Activated naive CD4-positive, alpha-beta T cell treated with anti-CD3 and anti-CD28 coated beads, Interleukin-2, amount 10 ng/mL, durations not matched to agents 7 days and 5 days (primary cell): ENCODE measurements around the gene CCDC47.
"Not testable (repeated sequence)": the region's sequence is repeated elsewhere in the genome, so short reads cannot be mapped to it uniquely, and the experiment has no call there.

Experiments used
- CTCF ChIA-PET: fragments of 350-600 bp; sonication (Branson Sonifier 250); formaldehyde crosslinking; loops from one replicate; lab custom pipeline; 2021; ENCODE audit warnings: antibody characterized with exemption; lab: Charles Lee
- DNase-seq: peaks from one replicate; pipeline ENCODE4 v3.0.0-alpha.2; 2020
- H3K27ac Mint-ChIP-seq: one replicate; pipeline ENCODE4 v1.8.0; 2021; ENCODE audit warnings: mild to moderate bottlenecking, moderate library complexity, mixed read lengths
- H3K27me3 Mint-ChIP-seq: one replicate; pipeline ENCODE4 v1.8.0; 2021; ENCODE audit warnings: mild to moderate bottlenecking, mixed read lengths
- H3K36me3 Mint-ChIP-seq: one replicate; pipeline ENCODE4 v1.8.0; 2021; ENCODE audit warnings: mixed read lengths
- H3K4me1 Mint-ChIP-seq: one replicate; pipeline ENCODE4 v1.8.0; 2021; ENCODE audit warnings: mixed read lengths
- H3K4me3 Mint-ChIP-seq: one replicate; pipeline ENCODE4 v1.8.0; 2021; ENCODE audit warnings: mild to moderate bottlenecking, moderate library complexity, mixed read lengths
- H3K9me3 Mint-ChIP-seq: one replicate; pipeline ENCODE4 v1.8.0; 2021; ENCODE audit warnings: mixed read lengths

CCDC47 gene

DNA sequence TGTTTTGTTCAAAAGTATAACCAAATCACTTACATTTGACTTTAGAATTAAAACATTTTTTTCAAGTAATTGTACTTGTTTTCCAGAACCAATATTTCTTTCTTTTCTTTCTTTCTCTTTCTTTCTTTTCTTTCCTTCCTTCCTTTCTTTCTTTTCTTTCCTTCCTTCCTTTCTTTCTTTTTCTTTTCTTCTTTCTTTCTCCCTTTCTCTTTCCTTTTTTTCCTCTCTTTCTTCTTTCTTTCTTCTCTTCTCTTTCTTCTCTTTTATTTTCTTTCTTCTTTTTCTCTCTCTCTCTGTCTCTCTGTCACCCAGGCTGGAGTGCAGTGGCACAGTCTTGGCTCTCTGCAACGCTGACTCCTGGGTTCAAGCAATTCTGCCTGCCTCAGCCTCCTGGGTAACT lies 27.4 kb upstream of the CCDC47 start:
- Mint-ChIP-seq H3K4me3 (no peak overlapping the region), H3K27ac (no peak overlapping the region), H3K27me3 (no peaks in the 10 kb centered on the region), H3K9me3 (no peaks in the 10 kb centered on the region), H3K4me1 (peaks cover 2% of the 10 kb centered on the region), H3K36me3 (peaks cover 44% of the 10 kb centered on the region)
- CTCF ChIA-PET, result no interaction called here
- no peak for DNase-seq

DNA sequence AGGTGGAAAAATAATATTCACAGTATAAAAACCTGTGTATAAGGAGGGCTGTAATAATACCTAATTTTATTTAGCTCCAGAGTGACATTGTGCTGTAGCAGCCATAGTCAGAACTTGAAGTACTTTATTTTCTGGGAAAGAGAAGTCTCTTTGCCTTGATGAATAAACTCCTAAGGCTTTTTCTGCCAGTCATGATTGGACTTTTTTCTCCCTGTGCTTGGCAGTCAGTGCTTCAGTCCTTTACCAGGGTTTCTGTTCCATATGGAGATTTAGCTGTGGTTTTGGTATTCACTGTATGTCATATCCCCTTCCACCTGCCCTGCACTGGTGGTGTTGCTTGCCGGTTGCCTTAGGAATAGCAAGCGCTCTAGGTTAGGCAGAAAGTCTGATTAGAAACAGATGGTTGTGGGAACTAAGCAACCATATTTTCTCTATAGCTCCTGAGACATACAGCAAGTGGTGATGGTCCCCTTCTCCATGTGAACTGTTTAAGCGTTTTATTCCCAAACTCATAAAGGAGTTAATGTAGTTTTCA lies 25.2 kb upstream of the CCDC47 start:
- Mint-ChIP-seq H3K4me3 (no peak overlapping the region), H3K36me3 (peaks cover 50% of the 10 kb centered on the region), H3K4me1 (peaks cover 2% of the 10 kb centered on the region), H3K27ac (no peak overlapping the region), H3K27me3 (no peaks in the 10 kb centered on the region), H3K9me3 (no peaks in the 10 kb centered on the region)
- CTCF ChIA-PET, result interaction anchor here (0.6 to 0.8 kb wide), 2 partner anchors 22 to 36 kb away, joined by 3 read pairs; no protein-coding TSS in a partner anchor
- no peak for DNase-seq

DNA sequence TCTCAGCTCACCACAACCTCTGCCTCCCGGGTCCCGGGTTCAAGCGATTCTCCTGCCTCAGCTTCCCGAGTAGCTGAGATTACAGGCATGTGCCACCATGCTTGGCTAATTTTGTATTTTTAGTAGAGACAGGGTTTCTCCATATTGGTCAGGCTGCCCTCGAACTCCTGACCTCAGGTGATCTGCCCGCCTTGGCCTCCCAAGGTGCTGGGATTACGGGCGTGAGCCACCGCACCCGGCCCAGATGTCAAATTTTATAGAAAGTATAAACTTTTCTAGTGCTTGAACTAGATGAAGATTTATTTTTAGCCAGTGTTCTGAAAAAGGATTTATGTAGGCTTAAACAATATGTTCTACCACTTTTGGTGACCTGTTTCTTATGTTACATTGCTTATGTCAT lies 23.0 kb upstream of the CCDC47 start:
- not testable (repeated sequence) for H3K9me3 Mint-ChIP-seq, H3K27ac Mint-ChIP-seq, H3K4me3 Mint-ChIP-seq, H3K4me1 Mint-ChIP-seq, DNase-seq, H3K27me3 Mint-ChIP-seq
- CTCF ChIA-PET, result interaction anchor here (1.3 kb wide), 1 partner anchor 32 kb away, joined by 3 read pairs; no protein-coding TSS in a partner anchor
- peaks cover 50% of the 10 kb centered on the region for H3K36me3 Mint-ChIP-seq

DNA sequence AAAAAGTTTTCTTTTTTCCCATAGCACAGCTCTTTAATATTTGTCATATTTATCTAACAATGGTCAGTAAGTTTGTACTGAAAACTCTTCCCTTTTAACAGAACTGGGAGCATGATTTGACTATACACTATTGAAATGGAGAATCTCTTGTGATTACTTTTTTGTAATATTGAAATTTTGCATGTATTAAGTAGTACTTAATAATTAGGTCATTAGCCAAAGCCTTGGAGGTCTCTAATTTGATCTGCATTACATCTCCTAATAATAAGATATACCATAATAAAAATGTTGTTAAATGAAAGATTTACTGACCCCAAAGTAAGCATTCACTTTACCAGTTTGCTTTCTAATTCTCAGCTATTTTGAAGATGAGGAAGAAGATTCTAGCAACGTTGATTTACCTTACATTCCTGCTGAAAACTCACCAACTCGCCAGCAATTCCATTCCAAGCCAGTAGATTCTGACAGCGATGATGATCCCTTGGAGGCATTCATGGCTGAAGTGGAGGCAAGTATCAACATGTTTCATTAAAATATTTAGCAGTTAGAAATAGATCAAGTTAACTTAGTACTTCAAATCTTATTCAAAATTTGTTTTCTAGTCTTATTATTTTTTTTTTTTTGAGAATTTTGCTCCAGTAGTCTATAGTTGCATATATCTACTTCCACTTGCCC lies 18.8 kb upstream of the CCDC47 start:
- Mint-ChIP-seq H3K4me1 (no peaks in the 10 kb centered on the region), H3K4me3 (no peak overlapping the region), H3K27me3 (no peaks in the 10 kb centered on the region), H3K9me3 (no peaks in the 10 kb centered on the region), H3K36me3 (peaks cover 43% of the 10 kb centered on the region), H3K27ac (peak overlapping the region; percentile 45)
- DNase-seq, result no peak
- CTCF ChIA-PET, result interaction anchor here (0.6 to 0.9 kb wide), 2 partner anchors 13 to 94 kb away, joined by 3 read pairs; no protein-coding TSS in a partner anchor

DNA sequence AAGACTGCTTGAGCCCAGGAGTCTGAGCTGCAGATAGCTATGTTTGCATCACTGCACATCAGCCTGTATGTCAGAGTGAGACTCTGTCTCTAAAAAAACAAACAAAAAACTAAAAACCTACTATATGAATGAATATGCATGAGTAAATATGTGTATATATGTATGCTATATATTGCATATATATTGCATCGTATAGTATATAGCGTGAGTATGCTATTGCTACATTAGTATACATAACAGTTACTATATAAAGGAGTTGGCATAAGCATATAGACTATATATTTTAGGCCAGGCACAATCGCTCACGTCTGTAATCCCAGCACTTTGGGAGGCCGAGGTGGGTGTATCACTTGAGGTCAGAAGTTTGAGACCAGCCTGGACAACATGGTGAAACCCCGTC lies 16.7 kb upstream of the CCDC47 start:
- no peak overlapping the region for H3K4me3 Mint-ChIP-seq
- no peak for DNase-seq
- peaks cover 3% of the 10 kb centered on the region for H3K4me1 Mint-ChIP-seq
- H3K27me3 Mint-ChIP-seq, result no peaks in the 10 kb centered on the region
- H3K9me3 Mint-ChIP-seq, result no peaks in the 10 kb centered on the region
- CTCF ChIA-PET, result no interaction called here
- peaks cover 32% of the 10 kb centered on the region for H3K36me3 Mint-ChIP-seq
- H3K27ac Mint-ChIP-seq, result no peak overlapping the region

DNA sequence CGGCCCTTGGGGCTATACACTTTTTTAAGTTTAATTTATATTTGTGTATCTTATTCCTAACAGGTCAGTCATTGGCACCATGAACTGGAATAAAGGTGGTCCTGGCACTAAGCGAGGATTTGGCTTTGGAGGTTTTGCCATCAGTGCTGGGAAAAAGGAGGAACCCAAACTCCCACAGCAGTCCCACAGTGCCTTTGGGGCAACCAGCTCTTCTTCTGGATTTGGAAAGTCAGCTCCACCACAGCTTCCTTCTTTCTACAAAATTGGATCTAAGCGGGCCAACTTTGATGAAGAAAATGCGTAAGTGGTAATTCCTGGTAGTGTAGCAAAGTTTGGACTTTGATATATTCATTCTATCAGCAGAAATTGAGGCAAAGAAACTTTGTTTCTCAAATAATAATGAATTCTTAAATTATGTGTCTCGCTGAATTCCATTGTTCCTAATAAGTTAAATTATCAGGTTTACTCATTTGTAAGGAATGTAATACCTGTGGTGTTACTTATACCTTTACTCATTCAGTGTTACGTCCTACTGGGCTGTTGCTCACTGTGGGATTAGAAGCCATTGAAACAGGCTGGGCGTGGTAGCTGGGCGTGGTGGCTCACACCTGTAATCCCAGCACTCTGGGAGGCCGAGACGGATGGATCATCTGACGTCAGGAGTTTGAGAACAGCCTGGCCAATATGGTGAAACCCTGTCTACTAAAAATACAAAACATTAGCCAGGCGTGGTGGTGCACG lies 13.7 kb upstream of the CCDC47 start:
- H3K9me3 Mint-ChIP-seq, result no peaks in the 10 kb centered on the region
- H3K4me1 Mint-ChIP-seq, result peaks cover 18% of the 10 kb centered on the region
- CTCF ChIA-PET, result interaction anchor here (1.0 kb wide), 1 partner anchor 12 kb away, joined by 3 read pairs; no protein-coding TSS in a partner anchor
- peaks cover 27% of the 10 kb centered on the region for H3K36me3 Mint-ChIP-seq
- no peak overlapping the region for H3K27ac Mint-ChIP-seq
- DNase-seq, result no peak
- no peak overlapping the region for H3K4me3 Mint-ChIP-seq
- H3K27me3 Mint-ChIP-seq, result no peaks in the 10 kb centered on the region

DNA sequence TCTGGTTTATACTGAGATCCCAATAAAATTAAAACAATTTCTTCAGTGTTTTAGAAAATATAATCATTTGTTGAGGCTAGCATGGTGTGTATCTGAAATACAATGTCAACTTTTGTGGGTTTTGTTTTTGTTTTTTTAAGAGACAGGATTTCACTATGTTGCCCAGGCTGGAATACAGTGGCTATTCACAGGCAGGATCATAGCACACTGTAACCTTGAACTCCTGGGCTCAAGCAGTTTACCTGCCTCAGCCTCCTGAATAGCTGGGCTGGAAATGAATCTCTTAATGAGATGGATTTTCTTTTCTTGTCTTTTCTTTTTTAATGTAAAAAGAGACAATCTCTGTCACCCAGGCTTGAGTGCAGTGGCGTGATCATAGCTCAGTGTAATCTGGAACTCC lies 12.7 kb upstream of the CCDC47 start:
- no peaks in the 10 kb centered on the region for H3K9me3 Mint-ChIP-seq
- H3K27ac Mint-ChIP-seq, result no peak overlapping the region
- H3K36me3 Mint-ChIP-seq, result peaks cover 29% of the 10 kb centered on the region
- H3K4me1 Mint-ChIP-seq, result peaks cover 21% of the 10 kb centered on the region
- H3K4me3 Mint-ChIP-seq, result no peak overlapping the region
- no peaks in the 10 kb centered on the region for H3K27me3 Mint-ChIP-seq
- CTCF ChIA-PET, result no interaction called here
- DNase-seq, result no peak

DNA sequence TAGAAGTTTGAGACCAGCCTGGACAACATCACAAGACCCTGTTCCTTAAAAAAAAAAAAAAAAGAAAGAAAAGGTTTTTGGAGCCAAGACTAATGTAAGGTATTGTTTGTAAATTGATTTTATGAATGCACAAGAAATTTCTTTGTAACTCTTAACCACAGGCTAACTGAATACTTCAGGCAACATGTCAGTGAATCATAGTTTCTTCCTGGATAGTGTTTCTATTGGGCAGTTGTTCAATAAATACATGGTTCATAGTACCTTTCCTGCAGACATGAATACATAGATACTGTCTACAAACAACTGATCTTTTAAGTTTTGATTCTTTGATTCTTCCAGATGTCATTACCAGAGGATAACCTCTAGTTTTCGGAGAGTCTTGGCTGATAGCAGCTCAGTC lies 12.2 kb upstream of the CCDC47 start:
- CTCF ChIA-PET, result no interaction called here
- no peak overlapping the region for H3K4me3 Mint-ChIP-seq
- peaks cover 24% of the 10 kb centered on the region for H3K4me1 Mint-ChIP-seq
- no peak overlapping the region for H3K27ac Mint-ChIP-seq
- H3K27me3 Mint-ChIP-seq, result no peaks in the 10 kb centered on the region
- DNase-seq, result no peak
- peaks cover 29% of the 10 kb centered on the region for H3K36me3 Mint-ChIP-seq
- no peaks in the 10 kb centered on the region for H3K9me3 Mint-ChIP-seq

DNA sequence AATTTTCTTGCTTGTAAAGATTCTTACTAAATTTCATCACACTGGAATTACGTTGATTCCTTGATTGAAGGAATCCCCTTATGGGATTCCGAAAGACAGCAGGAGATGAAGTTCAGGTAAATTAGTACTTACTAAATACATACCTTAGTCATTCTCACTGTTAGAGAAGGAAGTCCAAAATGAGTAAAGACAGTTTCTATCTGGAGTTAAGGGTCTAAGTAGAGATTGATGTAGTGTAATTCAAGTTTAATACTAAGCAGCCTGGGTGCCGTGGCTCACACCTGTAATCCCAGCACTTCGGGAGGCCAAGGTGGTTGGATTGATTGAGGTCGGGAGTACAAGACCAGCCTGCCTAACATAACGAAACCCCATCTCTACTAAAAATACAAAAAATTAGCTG lies 10.1 kb upstream of the CCDC47 start:
- no peak overlapping the region for H3K4me3 Mint-ChIP-seq
- no peaks in the 10 kb centered on the region for H3K9me3 Mint-ChIP-seq
- no peaks in the 10 kb centered on the region for H3K27me3 Mint-ChIP-seq
- DNase-seq, result no peak
- H3K36me3 Mint-ChIP-seq, result peaks cover 32% of the 10 kb centered on the region
- CTCF ChIA-PET, result interaction anchor here (1.2 to 1.7 kb wide), 4 partner anchors 8 to 85 kb away, joined by 3 to 7 read pairs (median 4); partner anchors contain the start of genes CCDC47 and DDX42
- peaks cover 37% of the 10 kb centered on the region for H3K4me1 Mint-ChIP-seq
- H3K27ac Mint-ChIP-seq, result no peak overlapping the region

DNA sequence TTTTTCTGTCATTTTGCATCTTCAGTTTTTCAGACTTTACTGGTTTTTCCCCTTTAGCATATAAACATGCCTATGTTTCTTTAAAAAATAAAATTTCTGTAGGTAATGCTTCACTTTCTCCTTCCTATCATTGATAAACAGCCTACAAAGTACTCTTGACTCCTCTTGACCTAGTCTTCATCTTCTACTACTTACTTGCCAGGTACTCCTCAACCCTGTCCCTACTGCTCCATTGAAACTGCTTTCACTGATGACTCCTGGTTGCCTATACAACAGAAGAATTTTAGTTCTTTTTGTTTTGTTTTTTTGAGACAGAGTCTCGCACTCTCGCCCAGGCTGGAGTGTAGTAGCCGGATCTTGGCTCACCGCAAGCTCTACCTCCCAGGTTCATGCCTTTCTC lies 7.5 kb upstream of the CCDC47 start:
- Mint-ChIP-seq H3K9me3 (no peaks in the 10 kb centered on the region), H3K27me3 (no peaks in the 10 kb centered on the region), H3K4me1 (peaks cover 57% of the 10 kb centered on the region), H3K36me3 (peaks cover 34% of the 10 kb centered on the region), H3K4me3 (no peak overlapping the region), H3K27ac (no peak overlapping the region)
- CTCF ChIA-PET, result no interaction called here
- no peak for DNase-seq

DNA sequence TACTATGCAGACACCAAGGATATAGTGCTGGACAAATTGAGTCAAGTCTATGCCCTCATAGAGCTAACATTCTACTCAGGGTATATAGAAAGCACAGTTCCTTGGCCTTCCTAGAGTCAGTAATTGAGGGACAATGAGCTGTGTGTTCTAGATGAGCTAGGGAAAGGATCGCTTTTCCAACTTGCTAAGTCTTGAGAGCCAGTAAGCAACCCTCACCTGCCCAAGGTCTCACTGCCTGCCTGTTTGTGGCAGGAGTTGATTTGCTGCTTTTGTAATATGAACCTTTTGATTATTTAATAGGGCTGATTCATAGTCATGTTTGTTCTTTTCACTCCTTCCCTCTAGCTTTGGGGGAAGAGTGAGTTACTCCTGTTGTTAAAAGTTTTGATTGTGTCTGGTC lies 7.1 kb upstream of the CCDC47 start:
- no peak for DNase-seq
- no peak overlapping the region for H3K27ac Mint-ChIP-seq
- H3K4me1 Mint-ChIP-seq, result peaks cover 58% of the 10 kb centered on the region
- H3K9me3 Mint-ChIP-seq, result no peaks in the 10 kb centered on the region
- no peak overlapping the region for H3K4me3 Mint-ChIP-seq
- no peaks in the 10 kb centered on the region for H3K27me3 Mint-ChIP-seq
- CTCF ChIA-PET, result no interaction called here
- H3K36me3 Mint-ChIP-seq, result peaks cover 35% of the 10 kb centered on the region

DNA sequence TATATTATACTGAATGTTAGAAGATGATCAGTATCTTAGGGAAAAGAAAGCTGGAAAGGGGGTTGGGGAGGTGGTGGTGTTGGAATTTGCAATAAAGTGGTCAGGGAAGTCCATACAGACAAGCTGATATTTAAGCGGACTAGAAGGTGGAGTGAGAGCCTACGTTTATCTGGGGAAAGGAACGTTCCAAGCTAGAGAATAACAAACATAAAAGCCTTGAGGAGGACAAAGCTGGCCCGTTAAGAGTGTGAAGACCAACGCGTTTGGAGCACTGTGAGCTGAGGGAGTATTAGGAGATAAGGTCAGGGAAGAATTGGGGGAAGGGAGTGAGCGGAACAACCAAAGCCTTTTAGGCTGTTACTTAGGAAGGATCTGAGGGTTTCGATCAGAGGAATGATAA lies 2.0 kb upstream of the CCDC47 start:
- DNase-seq, result no peak
- H3K4me1 Mint-ChIP-seq, result peaks cover 61% of the 10 kb centered on the region
- CTCF ChIA-PET, result interaction anchor here (0.7 to 2.1 kb wide), 7 partner anchors 9 to 350 kb away, joined by 3 to 8 read pairs (median 3); no protein-coding TSS in a partner anchor
- H3K4me3 Mint-ChIP-seq, result peak overlapping the region; percentile 95
- H3K27me3 Mint-ChIP-seq, result no peaks in the 10 kb centered on the region
- peak overlapping the region; percentile 100 for H3K27ac Mint-ChIP-seq
- H3K36me3 Mint-ChIP-seq, result peaks cover 38% of the 10 kb centered on the region
- no peaks in the 10 kb centered on the region for H3K9me3 Mint-ChIP-seq

DNA sequence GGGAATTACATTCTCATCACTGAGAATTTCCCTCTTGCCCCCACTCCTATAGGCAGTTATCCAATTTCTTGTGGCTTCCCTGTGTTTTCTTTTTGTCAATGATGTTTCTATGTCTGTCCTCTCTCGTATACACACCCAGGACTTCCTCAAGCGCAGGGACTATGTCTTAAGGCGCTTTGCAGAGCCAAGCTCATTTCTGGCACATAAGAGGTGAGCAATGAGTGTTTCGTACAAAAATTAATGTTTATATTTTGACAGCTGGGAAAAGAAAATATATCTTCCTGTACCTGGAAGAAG lies 1.5 kb upstream of the CCDC47 start:
- Mint-ChIP-seq H3K36me3 (peaks cover 38% of the 10 kb centered on the region), H3K27ac (peak overlapping the region; percentile 100), H3K4me3 (peak overlapping the region; percentile 95), H3K4me1 (peaks cover 59% of the 10 kb centered on the region), H3K27me3 (no peaks in the 10 kb centered on the region), H3K9me3 (no peaks in the 10 kb centered on the region)
- peak; percentile 31 for DNase-seq
- CTCF ChIA-PET, result interaction anchor here (0.6 to 2.1 kb wide), 7 partner anchors 9 to 349 kb away, joined by 3 to 8 read pairs (median 3); no protein-coding TSS in a partner anchor

DNA sequence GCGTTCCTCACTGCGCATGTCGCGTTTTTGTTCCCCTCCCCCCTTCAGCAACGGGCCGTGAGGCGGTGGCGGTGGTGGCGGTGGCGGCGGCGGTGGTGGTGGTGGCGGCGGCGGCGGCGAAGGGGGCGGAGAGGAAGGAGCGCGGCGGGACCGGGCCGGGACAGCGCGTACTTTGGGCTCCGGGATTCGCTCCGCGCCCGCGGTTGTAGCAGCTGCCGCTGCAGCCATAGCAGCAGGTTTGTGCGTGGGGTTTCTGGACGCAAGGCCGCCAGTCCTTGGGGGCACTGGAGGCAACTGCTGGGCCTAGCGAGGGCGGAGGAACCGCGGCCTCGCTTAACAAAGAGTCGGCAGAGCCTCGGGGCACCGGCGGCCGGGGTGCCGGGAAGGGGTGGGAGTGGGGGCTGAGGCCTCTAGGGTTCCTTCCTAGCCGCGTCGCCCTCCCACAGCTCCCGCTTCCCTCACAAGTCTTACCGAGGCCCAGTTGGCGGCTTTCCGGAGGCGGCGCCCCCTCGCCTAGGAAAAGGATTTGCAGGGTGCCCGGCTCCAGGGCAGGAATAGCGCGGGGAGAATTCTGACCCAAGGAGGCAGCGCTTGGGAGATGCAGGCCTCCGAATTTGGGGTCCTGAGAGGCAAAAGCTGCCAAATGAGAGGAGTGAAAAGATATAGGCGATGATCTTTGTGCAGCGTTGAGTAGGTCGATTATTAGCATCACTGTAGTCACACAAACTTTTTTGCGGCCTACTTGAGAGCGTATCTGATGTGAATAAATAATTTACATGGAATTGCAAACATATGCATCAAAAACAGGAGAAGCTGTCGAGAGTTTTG lies 958 bp upstream of the CCDC47 start, which contains the start of gene DDX42:
DDX42 (plus strand) TSS at position 30 of the 828 bp plus-strand sequence. CDS start 12,880 bp downstream, outside the sequence.
- CTCF ChIA-PET, result interaction anchor here (0.6 to 2.1 kb wide), 9 partner anchors 8 to 349 kb away, joined by 3 to 8 read pairs (median 3); no protein-coding TSS in a partner anchor
- peak; percentile 92 for DNase-seq
- peaks cover 33% of the 10 kb centered on the region for H3K36me3 Mint-ChIP-seq
- peak within 1 kb of the TSS; percentile 95 for H3K4me3 Mint-ChIP-seq
- H3K27me3 Mint-ChIP-seq, result no peaks in the 10 kb centered on the region
- peaks cover 56% of the 10 kb centered on the region for H3K4me1 Mint-ChIP-seq
- H3K9me3 Mint-ChIP-seq, result no peaks in the 10 kb centered on the region
- peak within 1 kb of the TSS; percentile 100 for H3K27ac Mint-ChIP-seq
